Measurements from ENCODE around the gene NPIPA5. TPM values are rescaled to one million over a fixed set of nuclear protein-coding genes. Genes with fewer than 3 reads are reported as not detected.
A peak's percentile ranks its signal among the peaks of the same experiment; 100 is the strongest.

NPIPA5 gene
- total and polyA plus RNA-seq, 2 of the 13 experiments (the other 11 are each of a cell fraction or from before 2014, with no cell fraction given) = 9.7 to 21.5 TPM

DNA sequence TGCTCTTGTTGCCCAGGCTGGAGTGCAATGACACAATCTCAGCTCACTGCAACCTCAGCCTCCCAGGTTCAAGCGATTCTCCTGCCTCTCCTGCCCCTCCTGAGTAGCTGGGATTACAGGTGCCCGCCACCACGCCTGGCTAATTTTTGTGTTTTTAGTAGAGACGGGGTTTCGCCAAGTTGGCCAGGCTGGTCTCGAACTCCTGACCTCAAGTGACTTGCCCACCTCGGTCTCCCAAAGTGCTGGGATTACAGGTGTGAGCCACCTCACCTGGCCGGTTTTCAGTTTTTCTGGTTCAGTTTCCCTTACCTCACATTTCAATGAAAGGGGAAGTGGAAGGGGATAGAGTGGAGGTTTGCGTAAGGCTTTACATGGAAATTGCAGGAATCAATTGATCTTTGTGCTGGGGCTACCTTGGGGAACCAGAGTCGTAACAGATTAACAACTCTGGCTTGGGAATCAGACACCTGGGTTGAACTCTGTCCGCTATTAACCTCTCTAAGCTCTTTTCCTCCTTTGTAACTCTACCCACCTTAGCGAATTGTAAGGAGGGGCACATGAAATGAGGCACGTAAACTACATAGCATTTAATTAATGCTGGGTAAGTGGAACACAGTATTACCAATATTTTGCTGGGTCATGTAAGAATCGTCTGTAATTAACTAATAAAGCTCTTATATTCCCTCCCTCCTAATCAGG is 20.7 kb upstream of the NPIPA5 start (continued):
- no peak for TF ChIP-seq AGO2 (optimal IDR thresholded peaks at IDR 0.05; ENCODE audit: low read depth, low read length)
- peak; percentile 70 for TF ChIP-seq BORCS8-MEF2B (CRISPR knock-in tag; IDR thresholded peaks at IDR 0.05)
- TF ChIP-seq KLF9 (CRISPR knock-in tag; IDR thresholded peaks at IDR 0.05; ENCODE audit: low read depth) = no peak
- TF ChIP-seq, protein P1, sequence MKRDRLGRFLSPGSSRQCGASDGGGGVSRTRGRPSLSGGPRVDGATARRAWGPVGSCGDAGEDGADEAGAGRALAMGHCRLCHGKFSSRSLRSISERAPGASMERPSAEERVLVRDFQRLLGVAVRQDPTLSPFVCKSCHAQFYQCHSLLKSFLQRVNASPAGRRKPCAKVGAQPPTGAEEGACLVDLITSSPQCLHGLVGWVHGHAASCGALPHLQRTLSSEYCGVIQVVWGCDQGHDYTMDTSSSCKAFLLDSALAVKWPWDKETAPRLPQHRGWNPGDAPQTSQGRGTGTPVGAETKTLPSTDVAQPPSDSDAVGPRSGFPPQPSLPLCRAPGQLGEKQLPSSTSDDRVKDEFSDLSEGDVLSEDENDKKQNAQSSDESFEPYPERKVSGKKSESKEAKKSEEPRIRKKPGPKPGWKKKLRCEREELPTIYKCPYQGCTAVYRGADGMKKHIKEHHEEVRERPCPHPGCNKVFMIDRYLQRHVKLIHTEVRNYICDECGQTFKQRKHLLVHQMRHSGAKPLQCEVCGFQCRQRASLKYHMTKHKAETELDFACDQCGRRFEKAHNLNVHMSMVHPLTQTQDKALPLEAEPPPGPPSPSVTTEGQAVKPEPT (CRISPR knock-in tag; IDR thresholded peaks at IDR 0.05; ENCODE audit: low read depth) = peak; percentile 37; the same call in 1 of the 2 replicates
- TF ChIP-seq, protein P2, sequence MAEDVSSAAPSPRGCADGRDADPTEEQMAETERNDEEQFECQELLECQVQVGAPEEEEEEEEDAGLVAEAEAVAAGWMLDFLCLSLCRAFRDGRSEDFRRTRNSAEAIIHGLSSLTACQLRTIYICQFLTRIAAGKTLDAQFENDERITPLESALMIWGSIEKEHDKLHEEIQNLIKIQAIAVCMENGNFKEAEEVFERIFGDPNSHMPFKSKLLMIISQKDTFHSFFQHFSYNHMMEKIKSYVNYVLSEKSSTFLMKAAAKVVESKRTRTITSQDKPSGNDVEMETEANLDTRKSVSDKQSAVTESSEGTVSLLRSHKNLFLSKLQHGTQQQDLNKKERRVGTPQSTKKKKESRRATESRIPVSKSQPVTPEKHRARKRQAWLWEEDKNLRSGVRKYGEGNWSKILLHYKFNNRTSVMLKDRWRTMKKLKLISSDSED (CRISPR knock-in tag; IDR thresholded peaks at IDR 0.05) = 0 out of 2 replicates have a peak, but pooled peaks have one; percentile 59
- no peak for TF ChIP-seq NFIB (CRISPR knock-in tag; IDR thresholded peaks at IDR 0.05; ENCODE audit: borderline replicate concordance)
- peak; percentile 68 for TF ChIP-seq HDAC1 (CRISPR knock-in tag; IDR thresholded peaks at IDR 0.05)
- TF ChIP-seq, protein P3, sequence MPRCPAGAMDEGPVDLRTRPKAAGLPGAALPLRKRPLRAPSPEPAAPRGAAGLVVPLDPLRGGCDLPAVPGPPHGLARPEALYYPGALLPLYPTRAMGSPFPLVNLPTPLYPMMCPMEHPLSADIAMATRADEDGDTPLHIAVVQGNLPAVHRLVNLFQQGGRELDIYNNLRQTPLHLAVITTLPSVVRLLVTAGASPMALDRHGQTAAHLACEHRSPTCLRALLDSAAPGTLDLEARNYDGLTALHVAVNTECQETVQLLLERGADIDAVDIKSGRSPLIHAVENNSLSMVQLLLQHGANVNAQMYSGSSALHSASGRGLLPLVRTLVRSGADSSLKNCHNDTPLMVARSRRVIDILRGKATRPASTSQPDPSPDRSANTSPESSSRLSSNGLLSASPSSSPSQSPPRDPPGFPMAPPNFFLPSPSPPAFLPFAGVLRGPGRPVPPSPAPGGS (CRISPR knock-in tag; IDR thresholded peaks at IDR 0.05) = no peak; the same call in 1 of the 2 replicates
- TF ChIP-seq, protein P4, sequence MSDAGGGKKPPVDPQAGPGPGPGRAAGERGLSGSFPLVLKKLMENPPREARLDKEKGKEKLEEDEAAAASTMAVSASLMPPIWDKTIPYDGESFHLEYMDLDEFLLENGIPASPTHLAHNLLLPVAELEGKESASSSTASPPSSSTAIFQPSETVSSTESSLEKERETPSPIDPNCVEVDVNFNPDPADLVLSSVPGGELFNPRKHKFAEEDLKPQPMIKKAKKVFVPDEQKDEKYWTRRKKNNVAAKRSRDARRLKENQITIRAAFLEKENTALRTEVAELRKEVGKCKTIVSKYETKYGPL (CRISPR knock-in tag; IDR thresholded peaks at IDR 0.05) = peak; percentile 41; the same call in 1 of the 2 replicates
- TF ChIP-seq, protein P5, sequence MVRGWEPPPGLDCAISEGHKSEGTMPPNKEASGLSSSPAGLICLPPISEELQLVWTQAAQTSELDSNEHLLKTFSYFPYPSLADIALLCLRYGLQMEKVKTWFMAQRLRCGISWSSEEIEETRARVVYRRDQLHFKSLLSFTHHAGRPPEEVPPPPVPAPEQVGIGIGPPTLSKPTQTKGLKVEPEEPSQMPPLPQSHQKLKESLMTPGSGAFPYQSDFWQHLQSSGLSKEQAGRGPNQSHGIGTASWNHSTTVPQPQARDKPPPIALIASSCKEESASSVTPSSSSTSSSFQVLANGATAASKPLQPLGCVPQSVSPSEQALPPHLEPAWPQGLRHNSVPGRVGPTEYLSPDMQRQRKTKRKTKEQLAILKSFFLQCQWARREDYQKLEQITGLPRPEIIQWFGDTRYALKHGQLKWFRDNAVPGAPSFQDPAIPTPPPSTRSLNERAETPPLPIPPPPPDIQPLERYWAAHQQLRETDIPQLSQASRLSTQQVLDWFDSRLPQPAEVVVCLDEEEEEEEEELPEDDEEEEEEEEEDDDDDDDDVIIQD (CRISPR knock-in tag; IDR thresholded peaks at IDR 0.05; ENCODE audit: low read depth) = peak; percentile 70; the same call in 1 of the 2 replicates
- TF ChIP-seq, protein P6, sequence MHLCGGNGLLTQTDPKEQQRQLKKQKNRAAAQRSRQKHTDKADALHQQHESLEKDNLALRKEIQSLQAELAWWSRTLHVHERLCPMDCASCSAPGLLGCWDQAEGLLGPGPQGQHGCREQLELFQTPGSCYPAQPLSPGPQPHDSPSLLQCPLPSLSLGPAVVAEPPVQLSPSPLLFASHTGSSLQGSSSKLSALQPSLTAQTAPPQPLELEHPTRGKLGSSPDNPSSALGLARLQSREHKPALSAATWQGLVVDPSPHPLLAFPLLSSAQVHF (CRISPR knock-in tag; IDR thresholded peaks at IDR 0.05) = no peak
- TF ChIP-seq ARNTL (CRISPR knock-in tag; IDR thresholded peaks at IDR 0.05) = peak; percentile 44; the same call in 1 of the 2 replicates
- no peak for TF ChIP-seq ZNF660 (CRISPR knock-in tag; IDR thresholded peaks at IDR 0.05; ENCODE audit: borderline replicate concordance, low read depth)
- no peak for TF ChIP-seq SMAD9 (CRISPR knock-in tag; IDR thresholded peaks at IDR 0.05)
- no peak for TF ChIP-seq ZSCAN21 (CRISPR knock-in tag; IDR thresholded peaks at IDR 0.05; ENCODE audit: borderline replicate concordance)
- TF ChIP-seq, protein P7, sequence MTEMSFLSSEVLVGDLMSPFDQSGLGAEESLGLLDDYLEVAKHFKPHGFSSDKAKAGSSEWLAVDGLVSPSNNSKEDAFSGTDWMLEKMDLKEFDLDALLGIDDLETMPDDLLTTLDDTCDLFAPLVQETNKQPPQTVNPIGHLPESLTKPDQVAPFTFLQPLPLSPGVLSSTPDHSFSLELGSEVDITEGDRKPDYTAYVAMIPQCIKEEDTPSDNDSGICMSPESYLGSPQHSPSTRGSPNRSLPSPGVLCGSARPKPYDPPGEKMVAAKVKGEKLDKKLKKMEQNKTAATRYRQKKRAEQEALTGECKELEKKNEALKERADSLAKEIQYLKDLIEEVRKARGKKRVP (CRISPR knock-in tag; IDR thresholded peaks at IDR 0.05) = peak in 1 of 2 experiments; percentile 81; a peak in 2 of 4 replicates
- no peak for TF ChIP-seq SP5 (CRISPR knock-in tag; IDR thresholded peaks at IDR 0.05; ENCODE audit: borderline replicate concordance, low read depth)
- TF ChIP-seq MYC (CRISPR knock-in tag; IDR thresholded peaks at IDR 0.05; ENCODE audit: borderline replicate concordance) = peak; percentile 36; the same call in 1 of the 2 replicates
- TF ChIP-seq EHMT2 (IDR thresholded peaks at IDR 0.05; ENCODE audit: borderline replicate concordance, low read depth, low read length) = peak; percentile 27; the same call in 1 of the 2 replicates
- peak; percentile 83; the same call in 1 of the 2 replicates for TF ChIP-seq ZBTB20 (CRISPR knock-in tag; IDR thresholded peaks at IDR 0.05; ENCODE audit: borderline replicate concordance, low read depth)

Data from HepG2 (cell line).